ENCODE results near the gene SALL4.
"Not testable (repeated sequence)": the region's sequence is repeated elsewhere in the genome, so short reads cannot be mapped to it uniquely, and the experiment has no call there.

The SALL4 gene

DNA sequence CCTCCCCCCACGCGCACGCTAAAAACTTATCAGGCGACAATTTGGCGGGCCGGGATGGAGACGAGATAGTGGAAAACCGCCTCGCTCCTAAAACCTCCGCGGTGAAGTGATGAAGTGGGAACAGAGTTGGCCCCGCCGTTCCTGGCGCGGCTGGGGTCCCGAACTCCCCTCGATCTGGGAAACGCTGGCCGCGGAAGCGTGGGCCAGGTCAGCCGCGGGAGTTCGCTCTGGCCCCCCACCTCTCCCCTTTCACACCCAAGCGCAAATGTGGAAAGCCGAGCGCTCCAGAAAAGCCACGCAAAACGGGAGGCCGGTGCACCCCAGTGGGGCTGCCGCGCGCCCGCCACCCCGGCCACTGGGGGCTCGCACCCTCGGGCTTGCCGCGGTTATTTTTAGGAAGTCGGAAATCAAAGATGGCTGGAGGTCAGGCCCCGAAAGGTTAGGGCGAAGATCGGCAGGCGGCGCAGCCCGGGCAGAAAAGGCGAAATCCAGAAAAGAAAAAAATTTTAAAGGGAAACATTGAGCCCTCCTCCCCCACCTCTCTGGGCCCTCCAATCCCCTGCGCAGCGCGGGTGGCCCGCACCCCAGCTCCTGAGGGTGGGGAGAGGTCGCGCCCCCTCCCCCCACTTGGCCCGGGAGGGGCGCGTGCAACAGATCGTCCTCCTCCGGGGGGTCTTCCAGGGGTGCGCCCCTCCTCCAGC, 1.0 kb downstream of the SALL4 start:
- no peak for DNase-seq

DNA sequence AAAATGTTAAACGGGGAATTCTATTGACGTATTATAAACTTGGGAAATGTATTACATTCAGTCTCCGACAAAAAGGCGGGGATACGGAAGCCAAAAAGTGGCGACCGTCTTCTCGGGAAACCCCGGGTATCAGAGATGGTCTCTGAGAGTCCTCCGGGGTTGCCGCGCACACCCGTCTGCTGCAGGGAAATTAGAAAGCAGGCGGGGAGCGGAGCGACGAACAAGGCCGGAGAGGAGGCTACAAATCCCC, 1.5 kb downstream of the SALL4 start:
- no peak for DNase-seq

DNA sequence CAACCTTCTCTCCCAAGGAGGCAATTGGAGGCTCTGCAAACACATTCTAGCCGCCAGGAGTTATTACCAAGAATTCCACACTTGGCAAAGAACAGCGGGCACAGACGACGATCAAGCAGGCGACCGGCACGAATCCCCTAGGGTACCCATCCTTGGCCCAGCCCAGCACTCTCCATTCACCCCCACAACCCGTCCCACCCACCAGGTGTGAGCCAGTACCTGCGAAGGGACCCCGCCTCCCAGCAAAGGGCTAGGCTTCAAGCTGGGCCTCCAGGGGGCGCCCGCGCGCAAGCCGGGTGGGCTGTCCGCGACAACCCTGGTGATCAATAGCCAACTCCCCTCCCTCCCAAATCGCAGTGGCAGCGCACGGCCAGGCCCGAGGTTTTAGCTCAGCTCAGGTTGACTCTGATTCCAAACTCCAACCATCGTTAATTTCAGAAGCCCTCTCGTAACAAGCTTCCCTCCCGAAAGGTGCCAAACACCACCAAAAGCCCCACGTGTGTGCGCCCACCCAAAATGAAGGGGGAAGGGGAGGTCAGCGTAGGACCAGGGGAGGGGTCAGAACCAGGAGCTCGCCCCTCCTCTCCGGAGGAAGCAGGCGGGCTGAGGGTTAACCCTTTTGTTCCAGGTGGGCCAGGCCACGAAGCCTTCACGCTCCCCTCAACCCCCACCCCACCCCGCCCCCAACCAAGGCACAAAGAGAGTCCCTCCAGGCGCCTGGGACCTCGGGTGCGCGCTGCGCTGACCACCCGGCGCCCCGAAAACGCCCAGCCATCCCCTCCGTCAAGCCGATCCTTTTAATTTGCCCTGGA, 2.1 kb downstream of the SALL4 start:
- no peak for DNase-seq

DNA sequence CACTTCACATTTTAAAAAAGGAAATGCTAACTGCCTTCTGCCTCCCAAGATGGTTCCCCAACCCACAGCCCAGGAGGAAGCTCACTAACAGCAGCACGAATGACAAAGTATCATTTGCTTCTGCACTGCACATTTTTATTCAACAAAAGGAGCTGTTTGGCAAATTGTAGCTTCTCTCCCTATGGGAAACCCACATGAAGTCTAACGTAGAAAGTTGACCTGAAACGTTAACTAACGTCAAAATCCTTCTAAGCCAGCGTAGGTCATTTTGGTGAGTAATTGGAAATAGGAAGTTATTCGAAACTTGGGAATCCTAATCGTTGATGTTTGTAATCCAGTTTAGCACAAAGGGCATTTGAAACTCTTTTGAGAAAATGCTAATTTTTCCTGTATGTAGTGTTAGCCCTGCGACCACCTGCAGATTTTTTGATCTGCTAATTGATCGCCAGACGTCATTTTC, 2.9 kb downstream of the SALL4 start:
- DNase-seq, result no peak

DNA sequence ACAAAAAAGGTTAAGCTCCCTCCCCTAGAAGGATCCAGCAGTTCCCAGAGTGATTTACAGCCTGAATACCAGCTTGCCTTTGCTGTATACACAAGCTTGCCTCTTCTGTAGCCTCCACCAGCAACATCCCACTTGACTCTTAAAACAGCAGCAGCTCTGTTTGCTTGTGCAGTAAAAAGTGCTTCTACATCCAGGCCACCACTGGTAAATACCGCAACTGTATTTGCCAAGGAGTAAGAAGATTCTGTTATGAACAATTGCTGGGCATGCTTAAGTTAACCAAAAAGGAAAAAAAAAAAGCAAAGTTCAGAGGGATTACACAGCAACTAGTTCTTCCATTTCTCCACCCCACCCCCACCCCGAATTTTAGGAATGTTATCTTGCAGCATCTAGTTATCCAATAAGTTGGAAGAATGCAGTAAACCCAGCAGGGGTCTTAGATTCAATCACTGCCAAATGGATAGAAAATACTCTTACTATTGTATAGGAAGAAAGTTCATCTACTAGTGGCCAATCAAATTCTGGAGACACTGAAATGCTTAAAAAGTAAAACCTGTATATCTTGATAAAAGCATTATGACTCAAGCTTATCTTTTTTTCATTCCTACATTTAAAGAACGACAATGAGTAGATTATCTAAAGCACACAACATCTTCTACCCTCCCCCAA, 4.8 kb downstream of the SALL4 start:
- no peak for DNase-seq

DNA sequence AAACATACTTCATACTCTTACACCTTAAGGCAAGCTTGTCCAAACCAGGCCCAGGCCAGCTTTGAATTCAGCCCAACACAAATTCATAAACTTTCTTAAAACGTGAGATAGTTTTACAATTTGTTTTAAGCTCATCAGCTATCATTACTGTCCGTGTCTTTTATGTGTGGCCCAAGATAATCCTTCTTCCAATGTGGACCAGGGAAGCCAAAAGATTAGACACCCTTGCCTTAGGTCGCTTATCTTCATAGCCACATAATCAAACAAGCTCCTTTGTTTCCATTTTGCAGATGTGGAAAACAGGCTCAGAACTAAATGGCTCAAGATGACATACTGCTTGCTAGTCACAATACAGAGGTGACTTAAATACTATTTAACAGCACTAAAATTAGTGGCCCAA, 6.0 kb downstream of the SALL4 start:
- DNase-seq, result no peak

DNA sequence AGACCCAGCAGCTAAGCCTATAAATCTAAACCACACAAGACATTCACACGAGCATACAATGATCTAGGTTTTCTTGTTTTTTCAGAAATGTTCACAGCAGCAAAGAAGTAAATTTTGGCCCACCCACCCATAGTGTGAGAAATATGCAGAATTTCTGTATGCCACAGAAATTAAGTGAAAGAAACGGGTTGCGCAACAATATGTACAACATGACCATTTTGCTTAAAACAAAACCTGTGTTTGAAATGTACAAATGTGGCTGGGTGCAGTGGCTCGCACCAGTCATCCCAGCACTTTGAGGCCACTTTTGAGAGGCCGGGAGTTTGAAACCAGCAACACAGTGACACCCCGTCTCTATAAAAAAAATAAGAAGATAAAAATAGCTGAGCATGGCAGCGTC, 9.4 kb downstream of the SALL4 start:
- DNase-seq, result no peak

DNA sequence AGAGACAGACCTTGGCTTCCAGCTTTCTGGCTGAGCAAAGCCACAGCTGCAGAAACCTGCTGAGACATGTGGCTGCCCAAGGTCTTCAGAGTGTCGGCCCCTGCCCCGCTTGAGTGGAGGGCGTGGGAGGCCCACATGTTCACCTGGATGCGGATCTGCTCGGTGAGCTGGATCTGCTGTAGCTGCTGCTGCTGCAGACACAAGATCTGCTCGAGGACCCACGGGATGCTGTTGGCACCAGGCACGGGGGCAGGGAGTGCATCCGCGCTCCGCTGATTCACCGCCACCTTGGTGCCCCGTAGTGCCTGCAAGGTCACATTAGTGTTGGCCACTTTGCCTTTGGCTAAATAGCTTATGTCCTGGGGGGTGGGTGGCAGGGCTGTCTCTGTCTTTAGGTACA, 10.7 kb downstream of the SALL4 start:
- DNase-seq, result no peak

DNA sequence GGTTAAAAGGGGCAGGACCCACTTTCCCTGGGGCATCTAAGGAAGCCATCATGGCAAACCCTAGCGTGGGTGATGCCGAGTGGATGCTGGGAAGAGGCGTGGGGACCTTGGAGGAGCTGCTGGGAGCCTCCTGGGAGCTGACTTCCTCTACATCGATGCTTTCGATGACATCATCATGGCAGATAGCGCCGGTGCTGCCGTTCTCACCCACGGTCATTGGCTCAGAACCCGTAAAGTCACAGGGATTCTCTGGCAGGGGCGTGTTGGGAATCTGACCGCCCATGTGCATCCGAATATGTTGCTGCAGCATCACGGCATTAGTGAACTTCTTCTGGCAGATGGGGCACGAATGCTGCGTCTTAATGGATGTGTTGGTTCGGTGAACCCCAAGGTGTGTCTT, 12.1 kb downstream of the SALL4 start:
- DNase-seq, result no peak

DNA sequence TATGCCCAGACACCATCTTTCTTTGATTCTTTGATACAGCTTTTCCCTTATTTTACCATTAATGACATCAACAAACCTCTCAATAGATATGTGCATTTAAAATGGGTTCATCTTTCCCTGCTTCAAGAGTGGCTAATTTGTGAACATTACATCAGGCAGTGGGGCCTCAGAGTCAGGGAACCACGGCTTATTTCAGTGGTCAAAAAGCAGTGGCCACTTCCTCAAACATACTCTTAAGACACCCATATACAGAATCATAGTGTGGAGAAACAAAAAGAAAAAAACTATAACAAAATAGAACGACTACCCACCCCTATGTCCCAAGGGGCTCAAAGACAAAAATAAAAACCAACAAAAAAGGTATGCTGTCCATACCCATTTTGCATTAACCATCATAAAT, 12.9 kb downstream of the SALL4 start:
- no peak for DNase-seq

DNA sequence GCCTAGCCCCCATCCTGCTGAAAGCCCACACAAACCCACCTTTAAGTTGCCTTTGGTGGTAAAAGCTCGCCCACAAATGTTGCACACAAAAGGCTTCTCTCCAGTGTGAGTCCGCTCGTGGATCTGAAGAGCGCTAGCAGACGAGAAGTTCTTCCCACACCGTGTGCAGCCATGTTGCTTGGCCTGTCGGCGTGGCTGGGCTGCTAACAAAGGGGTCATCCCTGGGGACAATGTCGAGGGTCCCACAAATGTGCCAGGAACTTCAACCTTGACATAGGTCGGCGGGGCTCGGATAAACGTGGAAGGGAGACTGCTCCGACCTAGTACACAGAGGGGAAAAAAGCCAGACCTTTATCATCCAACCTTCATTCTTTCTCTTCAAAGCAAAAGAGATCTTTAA, 13.5 kb downstream of the SALL4 start:
- DNase-seq, result no peak

DNA sequence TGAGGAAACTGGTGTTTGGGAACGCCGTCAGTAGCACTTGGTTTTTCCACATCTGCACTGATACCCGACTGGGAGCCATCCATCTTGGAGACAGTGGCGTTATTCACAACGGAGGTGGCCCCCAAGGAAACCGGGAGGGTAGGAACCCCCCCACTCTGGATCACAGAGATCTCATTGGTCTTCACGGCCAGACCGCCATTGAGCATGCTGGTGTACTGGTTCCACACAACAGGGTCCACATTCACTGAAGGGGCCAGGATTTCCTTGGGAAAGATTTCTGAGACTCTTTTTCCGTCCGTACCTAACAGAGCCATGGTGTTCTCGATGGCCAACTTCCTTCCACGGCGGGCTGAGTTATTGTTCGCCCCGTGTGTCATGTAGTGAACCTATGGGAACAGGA, 18.0 kb downstream of the SALL4 start:
- DNase-seq, result no peak

DNA sequence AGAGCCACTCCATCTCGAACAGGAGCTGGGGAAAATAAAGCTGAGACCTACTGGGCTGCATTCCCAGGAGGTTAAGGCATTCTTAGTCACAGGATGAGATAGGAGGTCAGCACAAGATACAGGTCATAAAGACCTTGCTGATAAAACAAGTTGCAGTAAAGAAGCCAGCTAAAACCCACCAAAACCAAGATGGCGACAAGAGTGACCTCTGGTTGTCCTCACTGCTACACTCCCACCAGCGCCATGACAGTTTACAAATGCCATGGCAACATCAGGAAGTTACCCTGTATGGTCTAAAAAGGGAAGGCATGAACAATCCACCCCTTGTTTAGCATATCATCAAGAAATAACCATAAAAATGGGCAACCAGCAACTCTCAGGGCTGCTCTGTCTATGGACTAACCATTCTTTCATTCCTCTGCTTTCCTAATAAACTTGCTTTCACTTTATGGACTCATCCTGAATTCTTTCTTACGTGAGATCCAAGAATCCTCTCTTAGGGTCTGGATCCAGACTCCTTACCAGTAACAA, 24.0 kb downstream of the SALL4 start:
- DNase-seq, result not testable (repeated sequence)

DNA sequence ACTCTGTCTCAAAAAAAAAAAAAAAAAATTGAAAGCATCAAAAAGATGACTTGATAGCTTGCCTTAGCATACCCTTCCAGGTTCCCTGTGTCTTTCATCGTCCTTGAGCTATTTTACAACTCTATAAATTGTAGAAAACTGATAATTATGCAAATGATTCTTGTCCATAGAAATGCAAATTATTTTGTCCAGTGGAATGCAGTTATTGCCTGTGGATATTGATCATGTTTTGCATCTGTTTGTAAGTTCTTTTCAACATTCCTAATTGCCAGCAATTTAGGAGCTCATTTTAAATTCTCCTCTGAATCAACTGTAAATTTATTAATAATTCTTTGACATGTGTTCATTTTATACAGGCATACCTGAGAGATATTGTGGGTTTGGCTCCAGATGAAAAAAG, 27.1 kb downstream of the SALL4 start:
- DNase-seq, result no peak

DNA sequence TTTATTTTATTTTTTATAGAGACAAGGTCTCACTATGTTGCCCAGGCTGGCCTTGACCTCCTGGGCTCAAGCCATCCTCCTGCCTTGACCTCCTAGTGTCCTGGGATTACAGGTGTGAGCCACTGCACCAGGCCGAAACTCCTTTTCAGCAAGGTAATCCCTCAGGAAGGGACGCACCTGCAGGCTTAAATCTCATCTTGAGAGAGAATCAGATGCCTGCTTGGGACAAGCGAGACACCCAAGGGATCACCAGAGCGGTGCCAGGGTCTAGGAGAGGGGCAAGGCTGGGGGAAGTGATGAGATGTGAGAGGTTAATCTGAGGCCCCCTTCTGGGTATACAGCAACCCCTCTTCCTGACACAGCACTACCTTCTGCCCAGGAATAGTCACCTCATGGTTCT, 30.1 kb downstream of the SALL4 start:
- DNase-seq, result no peak

DNA sequence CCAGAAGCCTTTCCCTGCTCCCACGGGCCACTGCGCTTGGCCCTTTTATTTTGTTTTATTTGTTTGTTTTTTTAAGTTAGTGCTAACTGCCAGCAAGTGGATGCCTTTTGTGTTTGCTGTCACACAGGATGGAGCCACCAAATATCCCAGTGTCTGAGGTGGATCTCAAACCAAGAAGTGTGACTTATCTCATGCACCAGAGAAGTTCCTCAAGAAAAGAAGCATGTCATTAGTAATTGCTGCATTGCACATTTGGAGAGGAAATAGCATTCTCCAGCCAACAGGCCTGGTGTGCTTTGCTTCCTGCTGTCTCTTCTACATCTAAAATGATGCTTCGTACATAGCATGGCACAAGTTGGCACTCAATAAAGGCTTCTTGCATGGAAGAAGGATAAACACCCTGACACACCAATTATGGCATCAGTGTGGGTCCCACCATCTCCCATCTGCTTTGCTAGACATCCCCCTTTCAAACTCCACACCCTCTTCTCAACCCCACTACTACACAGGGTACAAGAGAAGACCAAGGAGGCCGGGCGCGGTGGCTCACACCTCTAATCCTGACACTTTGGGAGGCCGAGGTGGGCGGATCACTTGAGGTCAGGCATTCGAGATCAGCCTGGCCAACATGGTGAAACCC, 32.2 kb downstream of the SALL4 start:
- no peak for DNase-seq

DNA sequence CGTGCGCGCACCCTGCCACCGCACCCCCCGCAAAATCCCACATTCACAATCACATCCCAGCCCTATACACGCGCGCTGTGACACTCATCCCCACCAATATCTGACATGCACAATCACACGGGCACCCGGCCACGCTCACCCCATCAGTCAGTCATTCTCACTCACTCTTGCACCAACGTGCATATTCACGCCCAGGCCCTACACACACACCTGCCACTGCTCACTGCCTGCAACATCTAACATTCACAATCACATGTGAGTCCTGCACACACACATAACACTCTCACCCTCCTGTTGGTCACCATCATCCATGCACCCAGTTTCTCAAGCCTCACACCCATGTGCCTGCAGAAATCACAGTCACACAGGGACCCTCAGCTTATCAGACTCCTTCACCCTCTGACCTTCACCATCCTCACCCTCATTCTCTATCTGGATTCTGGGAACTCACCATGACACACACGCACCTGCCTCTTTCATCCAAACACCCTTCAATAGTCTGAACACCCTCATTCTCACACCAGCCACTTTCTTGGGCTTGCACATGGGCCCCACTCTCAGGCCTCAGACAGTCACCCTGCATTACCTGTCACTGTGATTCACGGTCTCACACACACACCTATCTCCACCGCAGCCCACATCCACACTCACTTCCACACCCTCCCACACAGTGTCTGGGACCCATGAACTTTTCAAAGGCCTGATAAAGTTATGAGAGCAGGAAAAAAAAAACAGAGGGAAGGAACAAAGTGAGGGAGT, 33.4 kb downstream of the SALL4 start:
- DNase-seq, result no peak

DNA sequence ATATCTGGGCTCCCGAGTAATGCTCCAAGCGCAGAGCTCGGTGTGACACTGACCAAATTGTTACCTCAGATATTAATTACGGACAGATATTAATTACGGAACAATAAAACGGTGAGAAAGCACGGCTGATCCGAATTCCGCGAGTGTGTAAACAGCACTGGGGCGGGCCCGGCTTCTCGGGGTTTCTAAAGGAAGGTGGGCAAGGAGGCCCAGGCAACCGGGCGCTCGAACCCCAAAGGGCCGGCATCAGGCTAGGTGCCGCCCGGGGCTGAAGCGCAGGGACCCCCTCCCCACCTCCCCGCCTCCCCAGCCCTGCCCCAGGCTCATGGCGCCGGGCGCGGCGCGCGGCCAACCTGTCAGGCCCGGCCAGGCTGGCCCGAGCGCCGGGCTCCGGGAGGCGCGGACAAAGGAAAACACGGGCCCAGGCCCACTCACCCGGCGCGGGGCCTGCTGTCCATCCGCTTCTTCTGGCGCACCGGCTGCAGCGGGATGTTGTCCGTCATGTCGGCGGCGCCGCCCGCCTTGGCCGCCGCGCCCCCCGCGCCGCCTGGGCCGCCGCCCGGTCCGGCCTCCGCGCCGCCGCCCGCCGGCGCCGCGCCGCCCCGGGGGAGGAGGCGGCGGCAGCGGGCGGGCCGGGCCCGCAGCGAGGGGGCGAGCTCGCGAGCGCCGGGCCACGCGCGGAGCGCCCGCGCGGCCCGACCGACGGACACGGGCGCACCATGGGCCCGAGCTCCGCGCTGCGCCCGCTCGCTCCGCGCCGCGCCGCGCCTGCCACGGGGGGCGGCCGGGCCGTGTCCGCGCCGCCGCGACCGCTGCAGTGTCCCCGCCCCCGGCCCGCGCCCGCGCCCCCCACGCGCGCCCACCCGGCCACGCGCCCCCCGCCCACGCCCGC, 34.2 kb downstream of the SALL4 start, which contains the start of gene ATP9A:
Gene ATP9A, minus strand, starts transcription at position 524 of the 892 bp plus-strand sequence. Its CDS starts 21 bp downstream, at position 503.
- DNase-seq, result no peak

DNA sequence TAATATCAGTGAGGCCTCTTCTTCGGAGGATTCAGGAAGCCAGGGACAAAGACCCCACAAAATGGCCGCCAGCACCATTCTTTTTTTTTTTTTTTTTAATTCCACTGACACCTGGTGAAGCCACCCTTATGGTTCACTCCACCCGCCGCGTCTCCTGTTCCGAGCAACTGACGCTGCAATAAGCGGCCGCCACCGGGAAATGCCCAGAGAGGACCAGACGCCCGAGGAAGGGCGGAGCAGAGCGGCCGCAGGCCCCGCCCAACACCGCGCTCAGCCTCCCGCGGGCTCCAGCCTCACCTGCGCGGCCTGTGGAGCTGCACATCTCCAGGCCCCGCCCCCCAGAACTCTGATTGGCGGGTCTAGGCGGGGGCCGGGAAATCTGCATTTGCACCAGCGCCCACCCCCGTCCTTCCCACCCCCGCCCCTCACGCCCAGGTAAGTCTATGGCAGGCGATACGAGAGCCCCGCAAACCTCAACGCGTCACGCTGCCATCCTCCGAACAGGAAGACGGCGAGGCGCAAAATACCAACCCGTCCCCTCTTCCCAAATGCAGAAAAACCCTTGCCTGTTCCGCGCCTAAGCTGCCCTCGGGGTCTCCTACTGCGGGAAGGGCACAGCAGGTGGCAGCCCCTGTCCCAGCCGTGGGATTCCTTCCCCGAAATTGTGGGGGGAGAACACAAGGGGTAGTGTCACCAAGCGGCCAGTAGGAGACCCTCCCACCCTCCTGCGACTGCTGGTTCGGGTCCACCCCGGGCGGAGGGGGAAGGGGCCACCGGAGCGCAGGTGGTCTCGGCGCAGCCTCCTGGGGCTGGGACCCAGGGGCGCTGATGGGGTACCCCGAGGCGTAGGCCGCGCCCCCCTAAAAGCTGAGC, 35.1 kb downstream of the SALL4 start:
- peak; percentile 76 for DNase-seq

DNA sequence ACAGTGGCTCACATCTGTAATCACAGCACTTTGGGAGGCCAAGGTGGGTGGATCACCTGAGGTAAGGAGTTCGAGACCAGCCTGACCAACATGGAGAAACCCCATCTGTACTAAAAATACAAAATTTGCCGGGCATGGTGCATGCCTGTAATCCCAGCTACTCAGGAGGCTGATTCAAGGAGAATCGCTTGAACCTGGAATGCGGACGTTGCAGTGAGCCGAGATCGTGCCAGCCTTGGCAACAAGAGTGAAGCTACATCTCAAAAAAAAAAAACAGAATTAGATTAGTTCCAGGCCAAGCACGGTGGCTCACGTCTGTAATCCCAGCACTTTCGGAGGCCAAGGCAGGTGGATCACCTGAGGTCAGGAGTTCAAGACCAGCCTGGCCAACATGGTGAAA, 36.9 kb downstream of the SALL4 start:
- DNase-seq, result not testable (repeated sequence)

All from NCI-H2081 treated with DMSO at 0.1 percent for 48 hours (cell line).